GM23338 (cell line): ENCODE measurements around the gene CEACAM19. TPM values are rescaled to one million over a fixed set of nuclear protein-coding genes. Genes with fewer than 3 reads are reported as not detected.

Experiments
- ATAC-seq: fragments of 200-7000 bp; cut with Tn5 transposase; 3 replicates; pipeline ENCODE4 v1.9.1; 2020
- DNase-seq: peaks from one replicate; pipeline ENCODE4 v3.0.0-alpha.2; 2015; ENCODE audit warnings: low spot score
- H2AFZ ChIP-seq: fragments of 200-600 bp; sonication (generic); 2 replicates; pipeline ENCODE4 v1.8.0; 2016; ENCODE audit warnings: antibody characterized with exemption, mild to moderate bottlenecking, moderate library complexity
- H3F3A ChIP-seq: fragments of 200-600 bp; sonication (generic); replicated peaks from 2 replicates; pipeline ENCODE4 v1.8.0; 2017; ENCODE audit warnings: antibody characterized with exemption, mixed run types, low read depth
- H3K27ac ChIP-seq: fragments of 200-600 bp; sonication (generic); 2 replicates; pipeline ENCODE4 v1.6.1; 2016; ENCODE audit warnings: low read depth
- H3K27me3 ChIP-seq: fragments of 200-600 bp; sonication (generic); 2 replicates; pipeline ENCODE4 v1.8.0; 2016; ENCODE audit warnings: mild to moderate bottlenecking, mixed run types, moderate library complexity; ENCODE audit not compliant: insufficient read depth
- H3K36me3 ChIP-seq: fragments of 200-600 bp; sonication (generic); 2 replicates; pipeline ENCODE4 v1.8.0; 2016; ENCODE audit warnings: mild to moderate bottlenecking; ENCODE audit not compliant: insufficient read depth
- H3K4me1 ChIP-seq: fragments of 200-600 bp; sonication (generic); 2 replicates; pipeline ENCODE4 v1.8.0; 2016; ENCODE audit warnings: mild to moderate bottlenecking, moderate library complexity; ENCODE audit not compliant: insufficient read depth
- H3K4me2 ChIP-seq: fragments of 200-600 bp; sonication (generic); 2 replicates; pipeline ENCODE4 v1.7.1; 2017; ENCODE audit warnings: mixed run types
- H3K4me3 ChIP-seq: fragments of 200-600 bp; sonication (generic); 2 replicates; pipeline ENCODE4 v1.6.1; 2016; ENCODE audit warnings: mixed run types
- H3K79me2 ChIP-seq: fragments of 200-600 bp; sonication (generic); replicated peaks from 2 replicates; pipeline ENCODE4 v1.8.0; 2017; ENCODE audit warnings: mild to moderate bottlenecking; ENCODE audit not compliant: insufficient read depth
- H3K9me2 ChIP-seq: fragments of 200-600 bp; sonication (generic); 2 replicates; pipeline ENCODE4 v1.8.0; 2017; ENCODE audit not compliant: insufficient read depth
- H4K20me1 ChIP-seq: fragments of 200-600 bp; sonication (generic); replicated peaks from 2 replicates; pipeline ENCODE4 v1.8.0; 2017; ENCODE audit warnings: mild to moderate bottlenecking; ENCODE audit not compliant: insufficient read depth
- H3K27ac Mint-ChIP-seq: 2 replicates; pipeline ENCODE4 v1.8.0; 2020; ENCODE audit warnings: inconsistent platforms, mild to moderate bottlenecking, moderate library complexity, mixed read lengths
- H3K27me3 Mint-ChIP-seq: 3 replicates; pipeline ENCODE4 v1.8.0; 2022; ENCODE audit warnings: low read depth, mild to moderate bottlenecking, moderate library complexity, mixed read lengths, inconsistent platforms; ENCODE audit not compliant: insufficient read depth, poor library complexity
- H3K36me3 Mint-ChIP-seq: 3 replicates; pipeline ENCODE4 v1.8.0; 2021; ENCODE audit warnings: low read depth, mild to moderate bottlenecking, inconsistent platforms, moderate library complexity, mixed read lengths
- H3K4me1 Mint-ChIP-seq: 3 replicates; pipeline ENCODE4 v1.8.0; 2020; ENCODE audit warnings: mild to moderate bottlenecking, inconsistent platforms, mixed read lengths
- H3K4me3 Mint-ChIP-seq: 3 replicates; pipeline ENCODE4 v1.8.0; 2021; ENCODE audit warnings: moderate library complexity, mild to moderate bottlenecking, inconsistent platforms, mixed read lengths
- H3K9me3 Mint-ChIP-seq: 3 replicates; pipeline ENCODE4 v1.8.0; 2020; ENCODE audit warnings: moderate library complexity, mild to moderate bottlenecking, inconsistent platforms, mixed read lengths
- CREB1 ChIP-seq: fragments of 250-450 bp; sonication (Bioruptor Pico); IDR thresholded peaks from 2 replicates; pipeline ENCODE4 v1.5.0; 2020; ENCODE audit warnings: low read depth, mild to moderate bottlenecking, moderate library complexity
- ETS1 ChIP-seq: IDR thresholded peaks from 2 replicates; pipeline ENCODE4 v1.6.1; 2016; ENCODE audit warnings: antibody characterized with exemption
- EZH2 ChIP-seq: fragments of 200-600 bp; sonication (generic); IDR thresholded peaks from one replicate; pipeline ENCODE4 v1.8.0; 2017; ENCODE audit warnings: antibody characterized with exemption, mild to moderate bottlenecking, low read depth; ENCODE audit not compliant: unreplicated experiment
- EZH2phosphoT487 ChIP-seq: fragments of 200-600 bp; sonication (generic); IDR thresholded peaks from one replicate; pipeline ENCODE4 v1.8.1; 2018; ENCODE audit warnings: antibody characterized with exemption; ENCODE audit not compliant: unreplicated experiment
- JUNB ChIP-seq: IDR thresholded peaks from one replicate; pipeline ENCODE4 v1.6.1; 2016; ENCODE audit warnings: antibody characterized with exemption; ENCODE audit not compliant: unreplicated experiment
- NANOG ChIP-seq: IDR thresholded peaks from 2 replicates; pipeline ENCODE4 v1.6.1; 2016; ENCODE audit warnings: antibody characterized with exemption, borderline replicate concordance
- POLR2AphosphoS5 ChIP-seq: IDR thresholded peaks from 2 replicates; pipeline ENCODE4 v1.6.1; 2016; ENCODE audit warnings: antibody characterized with exemption, low read depth
- REST ChIP-seq: IDR thresholded peaks from one replicate; pipeline ENCODE4 v1.6.1; 2018; ENCODE audit warnings: antibody characterized with exemption; ENCODE audit not compliant: unreplicated experiment
- STAT1 ChIP-seq: IDR thresholded peaks from one replicate; pipeline ENCODE4 v1.6.1; 2016; ENCODE audit warnings: antibody characterized with exemption; ENCODE audit not compliant: unreplicated experiment
- ZNF114 ChIP-seq: fragments of 250-450 bp; sonication (Bioruptor Pico); IDR thresholded peaks from 2 replicates; pipeline ENCODE4 v1.5.0; 2020; ENCODE audit warnings: mild to moderate bottlenecking, moderate library complexity
- ZNF331 ChIP-seq: fragments of 250-450 bp; sonication (Bioruptor Pico); IDR thresholded peaks from 2 replicates; pipeline ENCODE4 v1.5.0; 2020; ENCODE audit warnings: low read depth, mild to moderate bottlenecking, moderate library complexity
- ZNF462 ChIP-seq: fragments of 250-450 bp; sonication (Bioruptor Pico); IDR thresholded peaks from 2 replicates; pipeline ENCODE4 v1.5.0; 2020; ENCODE audit warnings: mild to moderate bottlenecking, moderate library complexity
- polyA plus RNA-seq: library from polyadenylated mRNA; unstranded; fragments of >200 nt; fragmentation: Nextera tagmentation; extraction: Ambion mirVana; gene quantifications from 2 replicates; pipeline ENCODE4 v1.2.1, GENCODE V29; 2016
- total RNA-seq: library from RNA; depleted of rRNA; stranded (reverse); fragments of >200 nt; shearing (Covaris generic); gene quantifications from 2 replicates; pipeline ENCODE4 v1.2.3, GENCODE V29; 2014
- TF ChIP-seq, protein P1 (sequence below), 2 experiments: fragments of 200-600 bp in 1 of 2; sonication (generic) in 1 of 2; conservative IDR thresholded peaks; 2 replicates each; pipeline versions ENCODE4 v1.5.1 to v1.6.1; 2016 to 2017; ENCODE audit warnings: antibody characterized with exemption in 2 of 2, low read depth in 2 of 2, mild to moderate bottlenecking in 2 of 2, moderate library complexity in 1 of 2

CEACAM19 gene
- total and polyA plus RNA-seq, 2 experiments from 2014 or later, result 0.38 to 0.76 TPM

- H2AFZ ChIP-seq, result no peak overlapping the region
- H3K27ac ChIP-seq, result no peak overlapping the region
- H3K79me2 ChIP-seq, result peaks cover 11% of the 10 kb centered on the region
- no peak overlapping the region for H3K4me2 ChIP-seq
- no peak overlapping the region for H3K27ac Mint-ChIP-seq
- no peaks in the 10 kb centered on the region; the same call in 1 of the 2 replicates for H3F3A ChIP-seq
- H3K9me3 Mint-ChIP-seq, result no peaks in the 10 kb centered on the region
- peaks cover 15% of the 10 kb centered on the region for H3K27me3 ChIP-seq
- H3K4me3 ChIP-seq, result no peak overlapping the region
- no peak for DNase-seq
- H3K4me1 Mint-ChIP-seq, result peaks cover 4% of the 10 kb centered on the region; the same call in 2 of the 3 replicates
- H3K27me3 Mint-ChIP-seq, result peaks cover 11% of the 10 kb centered on the region
- H3K4me3 Mint-ChIP-seq, result no peak overlapping the region
- no peaks in the 10 kb centered on the region; the same call in 1 of the 2 replicates for H4K20me1 ChIP-seq
- H3K36me3 Mint-ChIP-seq, result peaks cover 19% of the 10 kb centered on the region
- H3K36me3 ChIP-seq, result peaks cover 7% of the 10 kb centered on the region; the same call in 1 of the 2 replicates
- H3K4me1 ChIP-seq, result peaks cover 3% of the 10 kb centered on the region; the same call in 1 of the 2 replicates
- no peak for ATAC-seq
- no peak for TF ChIP-seq EZH2phosphoT487
- no peak for TF ChIP-seq CREB1 (CRISPR knock-in tag)
- TF ChIP-seq JUNB, result no peak
- TF ChIP-seq ZNF114 (CRISPR knock-in tag), result no peak
- TF ChIP-seq EZH2, result no peak
- no peak for TF ChIP-seq NANOG
- no peak for TF ChIP-seq POLR2AphosphoS5
- no peak for TF ChIP-seq REST
- no peak for TF ChIP-seq ZNF462
- TF ChIP-seq, protein P1, sequence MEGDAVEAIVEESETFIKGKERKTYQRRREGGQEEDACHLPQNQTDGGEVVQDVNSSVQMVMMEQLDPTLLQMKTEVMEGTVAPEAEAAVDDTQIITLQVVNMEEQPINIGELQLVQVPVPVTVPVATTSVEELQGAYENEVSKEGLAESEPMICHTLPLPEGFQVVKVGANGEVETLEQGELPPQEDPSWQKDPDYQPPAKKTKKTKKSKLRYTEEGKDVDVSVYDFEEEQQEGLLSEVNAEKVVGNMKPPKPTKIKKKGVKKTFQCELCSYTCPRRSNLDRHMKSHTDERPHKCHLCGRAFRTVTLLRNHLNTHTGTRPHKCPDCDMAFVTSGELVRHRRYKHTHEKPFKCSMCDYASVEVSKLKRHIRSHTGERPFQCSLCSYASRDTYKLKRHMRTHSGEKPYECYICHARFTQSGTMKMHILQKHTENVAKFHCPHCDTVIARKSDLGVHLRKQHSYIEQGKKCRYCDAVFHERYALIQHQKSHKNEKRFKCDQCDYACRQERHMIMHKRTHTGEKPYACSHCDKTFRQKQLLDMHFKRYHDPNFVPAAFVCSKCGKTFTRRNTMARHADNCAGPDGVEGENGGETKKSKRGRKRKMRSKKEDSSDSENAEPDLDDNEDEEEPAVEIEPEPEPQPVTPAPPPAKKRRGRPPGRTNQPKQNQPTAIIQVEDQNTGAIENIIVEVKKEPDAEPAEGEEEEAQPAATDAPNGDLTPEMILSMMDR (conservative IDR thresholded peaks at IDR 0.05; ENCODE audit: low read depth in 2 of 2), result no peak
- TF ChIP-seq STAT1, result no peak
- no peak for TF ChIP-seq ETS1
- no peak for TF ChIP-seq ZNF331 (CRISPR knock-in tag)
- no peaks in the 10 kb centered on the region for H3K9me2 ChIP-seq
Measured at GRCh38 chr19:44645407-44646048, 25.8 kb upstream of the CEACAM19 start.
